ENCODE measurements around the gene NR1I3.

NR1I3 gene

GRCh38 chr1:161217831-161218230 is 20.2 kb downstream of the NR1I3 start:
- DNase-seq: no peak

GRCh38 chr1:161216945-161217712 is 20.9 kb downstream of the NR1I3 start:
- no peak for DNase-seq

- no peak for DNase-seq
Observed at GRCh38 chr1:161215076-161215475, 22.9 kb downstream of the NR1I3 start, which contains the start of gene FCER1G. Gene FCER1G (plus strand): TSS chr1:161215295. CDS start chr1:161215322, 27 bp downstream.

GRCh38 chr1:161214369-161214768 is 23.6 kb downstream of the NR1I3 start:
- no peak for DNase-seq

GRCh38 chr1:161209790-161210409 is 28.1 kb downstream of the NR1I3 start:
- no peak for DNase-seq

- peak; percentile 26 for DNase-seq
Observed at GRCh38 chr1:161207173-161207572, 30.8 kb downstream of the NR1I3 start.

- peak; percentile 12 for DNase-seq
Observed at GRCh38 chr1:161206411-161207140, 31.4 kb downstream of the NR1I3 start.

- DNase-seq: peak; percentile 99
Observed at GRCh38 chr1:161201836-161202712, 35.9 kb downstream of the NR1I3 start, which contains the start of gene NDUFS2. Gene NDUFS2 (plus strand): TSS chr1:161202367. CDS start chr1:161202386, 19 bp downstream.

- DNase-seq: peak; percentile 79
Observed at GRCh38 chr1:161200992-161201835, 36.8 kb downstream of the NR1I3 start.

- DNase-seq: peak; percentile 32
Observed at GRCh38 chr1:161200421-161200991, 37.5 kb downstream of the NR1I3 start.

GRCh38 chr1:161199506-161200139 is 38.4 kb downstream of the NR1I3 start:
- peak; percentile 53 for DNase-seq

GRCh38 chr1:161198897-161199431 is 39.0 kb downstream of the NR1I3 start, which contains the start of gene ADAMTS4:
Gene ADAMTS4 (minus strand): TSS chr1:161199054. CDS start chr1:161198627, 427 bp downstream.
- peak; percentile 87 for DNase-seq

- DNase-seq: peak; percentile 80
Observed at GRCh38 chr1:161198194-161198896, 39.7 kb downstream of the NR1I3 start.

- DNase-seq: peak; percentile 38
Observed at GRCh38 chr1:161197560-161198193, 40.3 kb downstream of the NR1I3 start.

GRCh38 chr1:161196521-161197451 is 41.2 kb downstream of the NR1I3 start:
- peak; percentile 92 for DNase-seq

GRCh38 chr1:161196111-161196510 is 41.9 kb downstream of the NR1I3 start:
- DNase-seq: peak; percentile 14

- peak; percentile 23 for DNase-seq
Observed at GRCh38 chr1:161195171-161195570, 42.8 kb downstream of the NR1I3 start.

Data from left hindlimb (tissue), 1 donor.